HCT116 (cell line): ENCODE results near the gene EN2. TPM values are rescaled to one million over a fixed set of nuclear protein-coding genes. Genes with fewer than 3 reads are reported as not detected.

Experiments used
- ATAC-seq: fragments of 200-7000 bp; cut with Tn5 transposase; 2 replicates; pipeline ENCODE4 v1.9.1; 2020; ENCODE audit warnings: mild to moderate bottlenecking, moderate library complexity
- BruUV-seq: library from RNA; stranded (reverse); fragments of 400-500 nt; replicated peaks from 2 replicates; lab custom pipeline; 2021; lab: Mats Ljungman, UMichigan
- CTCF ChIA-PET: fragments of 300-600 bp; sonication (Branson Sonifier 250); formaldehyde crosslinking; loops from one replicate; lab custom pipeline; 2021; ENCODE audit warnings: antibody characterized with exemption; lab: Charles Lee
- POLR2A ChIA-PET: fragments of 300-600, 350-600 bp; sonication (Branson Sonifier 250); formaldehyde crosslinking; loops from one replicate; lab custom pipeline; 2021; ENCODE audit warnings: antibody characterized with exemption; lab: Charles Lee
- RAD21 ChIA-PET, 2 experiments: fragments of 300-600 bp; sonication (Branson Sonifier 250); formaldehyde crosslinking; loops; one replicate each; lab custom pipeline; 2023; ENCODE audit warnings: low total read pairs in 2 of 2; ENCODE audit not compliant: uncharacterized antibody in 2 of 2, unreplicated experiment in 2 of 2, low non-redundant PET in 1 of 2; lab: Charles Lee
- DNase-seq: peaks from one replicate; pipeline ENCODE4 v3.0.0-alpha.2; 2010; ENCODE audit warnings: low read depth, low spot score
- H2AFZ ChIP-seq: fragments of 200-600 bp; shearing (Covaris generic), sonication (generic); 2 replicates; pipeline ENCODE4 v1.6.1; 2017; ENCODE audit warnings: low read depth, mixed run types, mixed read lengths, antibody characterized with exemption, low read length; ENCODE audit not compliant: poor library complexity, severe bottlenecking
- H3K27ac ChIP-seq: 2 replicates; pipeline ENCODE4 v1.5.1; 2012; ENCODE audit warnings: low read depth, low read length
- H3K27me3 ChIP-seq: fragments of 200-600 bp; sonication (generic); 2 replicates; pipeline ENCODE4 v1.6.1; 2016; ENCODE audit warnings: mixed run types, low read length, mixed read lengths; ENCODE audit not compliant: insufficient read depth
- H3K36me3 ChIP-seq, 2 experiments: fragments of 200-500 bp in 1 of 2; fragments of 200-600 bp in 1 of 2; sonication (Bioruptor generic) in 1 of 2; sonication (generic) in 1 of 2; 2 replicates each; pipeline versions ENCODE4 v1.5.1 to v1.6.1; 2014 to 2016; ENCODE audit warnings: low read length in 2 of 2, inconsistent platforms in 1 of 2, mixed read lengths in 1 of 2, mixed run types in 1 of 2; ENCODE audit not compliant: insufficient read depth in 2 of 2, control insufficient read depth in 1 of 2
- H3K4me1 ChIP-seq, 2 experiments: fragments of 200-600 bp in 1 of 2; sonication (generic) in 1 of 2; 2 replicates each; pipeline versions ENCODE4 v1.5.1 to v1.6.1; 2012 to 2017; ENCODE audit warnings: low read length in 2 of 2, inconsistent platforms in 1 of 2, mild to moderate bottlenecking in 1 of 2, mixed read lengths in 1 of 2, mixed run types in 1 of 2, moderate library complexity in 1 of 2; ENCODE audit not compliant: insufficient read depth in 2 of 2, control insufficient read depth in 1 of 2
- H3K4me2 ChIP-seq: fragments of 200-600 bp; sonication (generic); 2 replicates; pipeline ENCODE4 v1.6.1; 2017; ENCODE audit warnings: mixed run types, low read length, mixed read lengths
- H3K4me3 ChIP-seq, 2 experiments: fragments of 200-600 bp in 1 of 2; sonication (generic) in 1 of 2; replicated peaks in 1 of 2; 2 replicates each; pipeline ENCODE4 v1.5.1; 2011 to 2016; ENCODE audit warnings: low read length in 2 of 2, control low read depth in 1 of 2, low read depth in 1 of 2, mild to moderate bottlenecking in 1 of 2, mixed read lengths in 1 of 2, mixed run types in 1 of 2
- H3K79me2 ChIP-seq: fragments of 200-600 bp; sonication (generic); 2 replicates; pipeline ENCODE4 v1.6.1; 2017; ENCODE audit warnings: mild to moderate bottlenecking, mixed run types, low read length, moderate library complexity, mixed read lengths; ENCODE audit not compliant: insufficient read depth
- H3K9ac ChIP-seq: fragments of 200-600 bp; sonication (generic); 2 replicates; pipeline ENCODE4 v1.6.1; 2016; ENCODE audit warnings: low read length, mixed read lengths
- H3K9me2 ChIP-seq: fragments of 200-600 bp; sonication (generic), shearing (Covaris generic); 2 replicates; pipeline ENCODE4 v1.6.1; 2017; ENCODE audit warnings: mixed run types, mild to moderate bottlenecking, moderate library complexity; ENCODE audit not compliant: insufficient read depth
- H3K9me3 ChIP-seq, 2 experiments: fragments of 200-500 bp in 1 of 2; fragments of 200-600 bp in 1 of 2; sonication (Bioruptor generic) in 1 of 2; sonication (generic) in 1 of 2; 2 replicates each; pipeline ENCODE4 v1.6.1; 2014 to 2017; ENCODE audit warnings: low read length in 2 of 2, mixed read lengths in 2 of 2, inconsistent platforms in 1 of 2, low read depth in 1 of 2, mild to moderate bottlenecking in 1 of 2, mixed run types in 1 of 2, moderate library complexity in 1 of 2; ENCODE audit not compliant: control insufficient read depth in 1 of 2, insufficient read depth in 1 of 2
- H4K20me1 ChIP-seq: fragments of 200-600 bp; sonication (generic), shearing (Covaris generic); 2 replicates; pipeline ENCODE4 v1.6.1; 2017; ENCODE audit warnings: mixed run types, mild to moderate bottlenecking, moderate library complexity; ENCODE audit not compliant: insufficient read depth
- CEBPB ChIP-seq: IDR thresholded peaks from 2 replicates; pipeline ENCODE4 v1.6.1; 2012; ENCODE audit warnings: low read depth
- EGR1 ChIP-seq: IDR thresholded peaks from 2 replicates; pipeline ENCODE4 v1.6.1; 2012; ENCODE audit warnings: low read depth
- POLR2A ChIP-seq: IDR thresholded peaks from 2 replicates; pipeline ENCODE4 v1.7.0; 2011; ENCODE audit warnings: borderline replicate concordance; ENCODE audit not compliant: insufficient read depth, insufficient read length; ENCODE audit errors: extremely low read depth
- POLR2AphosphoS5 ChIP-seq: IDR thresholded peaks from 2 replicates; pipeline ENCODE4 v1.6.1; 2011; ENCODE audit warnings: mild to moderate bottlenecking, low read depth, low read length, moderate library complexity
- RAD21 ChIP-seq: IDR thresholded peaks from 2 replicates; pipeline ENCODE4 v1.6.1; 2012; ENCODE audit warnings: low read depth, mild to moderate bottlenecking
- REST ChIP-seq: IDR thresholded peaks from 2 replicates; pipeline ENCODE4 v1.6.1; 2012; ENCODE audit warnings: low read depth
- SRF ChIP-seq: IDR thresholded peaks from 2 replicates; pipeline ENCODE4 v1.6.1; 2012; ENCODE audit warnings: low read depth
- ZBTB33 ChIP-seq: IDR thresholded peaks from 2 replicates; pipeline ENCODE4 v1.6.1; 2011; ENCODE audit warnings: mild to moderate bottlenecking, low read length, moderate library complexity; ENCODE audit not compliant: insufficient replicate concordance; ENCODE audit errors: extremely low read depth
- ZFX ChIP-seq: fragments of 450-650 bp; IDR thresholded peaks from 2 replicates; pipeline ENCODE4 v1.6.1; 2017
- intact Hi-C: fragments of 100-400 bp; cut with micrococcal nuclease; formaldehyde crosslinking; loops from 2 replicates; pipeline ENCODE4 v1.10.0; 2022
- total RNA-seq: library from RNA; stranded (reverse); gene quantifications from one replicate; pipeline ENCODE4 v1.2.1, GENCODE V29; 2021; ENCODE audit not compliant: unreplicated experiment

Gene EN2
- total RNA-seq, 1 experiment from 2014 or later, result 0.32 TPM

GRCh38 chr7:155509725-155510551 is 52.0 kb downstream of the EN2 start (continued):
- no peak for TF ChIP-seq REST
- TF ChIP-seq RAD21, result no peak
- no peak for TF ChIP-seq POLR2AphosphoS5
- TF ChIP-seq CEBPB, result no peak
- no peak for TF ChIP-seq POLR2A
- no peak for TF ChIP-seq SRF

GRCh38 chr7:155510975-155511701 is 53.2 kb downstream of the EN2 start:
- no peak overlapping the region for H3K4me3 ChIP-seq
- no peak overlapping the region for H3K27ac ChIP-seq
- H3K36me3 ChIP-seq, result no peaks in the 10 kb centered on the region
- H3K27me3 ChIP-seq, result peaks cover 58% of the 10 kb centered on the region
- H3K4me2 ChIP-seq, result no peak overlapping the region
- H3K4me1 ChIP-seq, result no peaks in the 10 kb centered on the region
- no peaks in the 10 kb centered on the region for H4K20me1 ChIP-seq
- H3K9ac ChIP-seq, result no peak overlapping the region
- ATAC-seq (no peak), DNase-seq (no peak)
- RAD21 ChIA-PET, result no interaction called here
- CTCF ChIA-PET, result no interaction called here
- H2AFZ ChIP-seq, result no peak overlapping the region
- intact Hi-C loops, result no loop called here
- no peak for TF ChIP-seq ZFX
- TF ChIP-seq ZBTB33, result no peak
- TF ChIP-seq EGR1, result no peak
- no peak for TF ChIP-seq POLR2AphosphoS5
- POLR2A ChIA-PET, result no interaction called here
- no TSS peak for BruUV-seq
- H3K9me3 ChIP-seq, result no peaks in the 10 kb centered on the region
- H3K9me2 ChIP-seq, result no peaks in the 10 kb centered on the region
- no peaks in the 10 kb centered on the region for H3K79me2 ChIP-seq
